Colonic mucosa (tissue), 4 donors: Measurements from ENCODE around the gene SLC39A11. TPM values are rescaled to one million over a fixed set of nuclear protein-coding genes. Genes with fewer than 3 reads are reported as not detected.

ENCODE experiments used
- DNase-seq: peaks from one replicate; pipeline ENCODE4 v3.0.0-alpha.2; 2020
- H3K27ac ChIP-seq: fragments of 200-600 bp; one replicate; pipeline ENCODE4 v1.8.0; 2021
- H3K27me3 ChIP-seq: fragments of 200-600 bp; one replicate; pipeline ENCODE4 v1.8.0; 2021
- H3K36me3 ChIP-seq: fragments of 200-600 bp; one replicate; pipeline ENCODE4 v1.8.0; 2021
- H3K4me1 ChIP-seq: fragments of 200-600 bp; one replicate; pipeline ENCODE4 v1.8.0; 2021; ENCODE audit warnings: mild to moderate bottlenecking
- H3K4me3 ChIP-seq: fragments of 200-600 bp; one replicate; pipeline ENCODE4 v1.8.0; 2021
- H3K9ac ChIP-seq, 2 donors: one replicate each; pipeline ENCODE4 v1.7.0; 2013; ENCODE audit warnings: control low read depth in 2 of 2, low read depth in 2 of 2, low read length in 2 of 2
- H3K9me3 ChIP-seq: fragments of 200-600 bp; one replicate; pipeline ENCODE4 v1.8.0; 2021
- intact Hi-C: fragments of 100-400 bp; cut with DNase I; formaldehyde crosslinking; loops from one replicate; pipeline ENCODE4 v1.14.1; 2022
- total RNA-seq, 2 donors: library from RNA; stranded (reverse); fragmentation: NEBNext Ultra II Directional in 1 of 2; extraction: Animal tissue kit (Norgen Biotek cat#: 25700) in 1 of 2; gene quantifications; one replicate each; pipeline ENCODE4 v1.2.1, GENCODE V29; 2021
- TF ChIP-seq, protein P1 (sequence below): fragments of 200-600 bp; IDR thresholded peaks from one replicate; pipeline ENCODE4 v1.8.0; 2022; ENCODE audit warnings: antibody characterized with exemption, mild to moderate bottlenecking
- donor health status: healthy.
- donor health status: DM: no; HTN: no; CAD: no.
- donor health status: DM: no; HTN: no; CAD: no.

SLC39A11 gene
- total RNA-seq, 2 donors from 2014 or later = 57.7 to 60.0 TPM

GRCh38 chr17:72749119-72749572 lies 343.3 kb downstream of the SLC39A11 start:
- no peaks in the 10 kb centered on the region for H3K9me3 ChIP-seq
- peak; percentile 55 for DNase-seq
- no peaks in the 10 kb centered on the region for H3K27me3 ChIP-seq
- H3K9ac ChIP-seq = no peak overlapping the region
- intact Hi-C loops = no loop called here
- no peak overlapping the region for H3K4me3 ChIP-seq
- H3K36me3 ChIP-seq = no peaks in the 10 kb centered on the region
- TF ChIP-seq, protein P1, sequence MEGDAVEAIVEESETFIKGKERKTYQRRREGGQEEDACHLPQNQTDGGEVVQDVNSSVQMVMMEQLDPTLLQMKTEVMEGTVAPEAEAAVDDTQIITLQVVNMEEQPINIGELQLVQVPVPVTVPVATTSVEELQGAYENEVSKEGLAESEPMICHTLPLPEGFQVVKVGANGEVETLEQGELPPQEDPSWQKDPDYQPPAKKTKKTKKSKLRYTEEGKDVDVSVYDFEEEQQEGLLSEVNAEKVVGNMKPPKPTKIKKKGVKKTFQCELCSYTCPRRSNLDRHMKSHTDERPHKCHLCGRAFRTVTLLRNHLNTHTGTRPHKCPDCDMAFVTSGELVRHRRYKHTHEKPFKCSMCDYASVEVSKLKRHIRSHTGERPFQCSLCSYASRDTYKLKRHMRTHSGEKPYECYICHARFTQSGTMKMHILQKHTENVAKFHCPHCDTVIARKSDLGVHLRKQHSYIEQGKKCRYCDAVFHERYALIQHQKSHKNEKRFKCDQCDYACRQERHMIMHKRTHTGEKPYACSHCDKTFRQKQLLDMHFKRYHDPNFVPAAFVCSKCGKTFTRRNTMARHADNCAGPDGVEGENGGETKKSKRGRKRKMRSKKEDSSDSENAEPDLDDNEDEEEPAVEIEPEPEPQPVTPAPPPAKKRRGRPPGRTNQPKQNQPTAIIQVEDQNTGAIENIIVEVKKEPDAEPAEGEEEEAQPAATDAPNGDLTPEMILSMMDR = no peak
- no peak overlapping the region for H3K27ac ChIP-seq
- no peaks in the 10 kb centered on the region for H3K4me1 ChIP-seq

DNA sequence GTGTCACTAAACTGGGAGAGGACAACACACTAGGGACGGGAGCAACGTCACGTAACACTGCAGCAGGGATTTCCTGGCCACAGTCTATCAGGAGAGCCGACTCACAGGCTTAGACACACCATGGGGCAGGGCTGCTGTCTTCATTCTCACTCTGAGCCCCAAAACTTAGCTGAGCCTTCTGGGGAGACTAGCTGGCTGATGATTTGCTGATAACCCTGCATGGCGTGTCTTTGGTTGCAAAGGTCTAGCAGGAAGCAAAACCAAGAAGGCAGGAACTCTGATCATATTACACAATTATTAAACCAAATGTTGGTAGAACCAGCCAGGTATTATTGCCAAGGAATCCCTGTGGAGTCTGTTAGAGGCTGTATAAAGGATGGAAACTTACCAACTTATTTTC lies 345.0 kb downstream of the SLC39A11 start:
- TF ChIP-seq, protein P1 = no peak
- H3K27me3 ChIP-seq = no peaks in the 10 kb centered on the region
- H3K9me3 ChIP-seq = no peaks in the 10 kb centered on the region
- no peaks in the 10 kb centered on the region for H3K36me3 ChIP-seq
- no peaks in the 10 kb centered on the region for H3K4me1 ChIP-seq
- H3K4me3 ChIP-seq = no peak overlapping the region
- no peak overlapping the region for H3K27ac ChIP-seq
- intact Hi-C loops = no loop called here
- DNase-seq = no peak
- H3K9ac ChIP-seq = no peak overlapping the region

GRCh38 chr17:72745241-72745640 lies 347.2 kb downstream of the SLC39A11 start:
- H3K4me1 ChIP-seq = no peaks in the 10 kb centered on the region
- H3K27ac ChIP-seq = no peak overlapping the region
- H3K9me3 ChIP-seq = no peaks in the 10 kb centered on the region
- no peak for DNase-seq
- H3K9ac ChIP-seq = no peak overlapping the region
- intact Hi-C loops = no loop called here
- H3K27me3 ChIP-seq = no peaks in the 10 kb centered on the region
- no peak overlapping the region for H3K4me3 ChIP-seq
- TF ChIP-seq, protein P1 = no peak
- H3K36me3 ChIP-seq = no peaks in the 10 kb centered on the region

- no peak overlapping the region for H3K9ac ChIP-seq
- no peaks in the 10 kb centered on the region for H3K4me1 ChIP-seq
- no peaks in the 10 kb centered on the region for H3K9me3 ChIP-seq
- intact Hi-C loops = no loop called here
- H3K36me3 ChIP-seq = no peaks in the 10 kb centered on the region
- TF ChIP-seq, protein P1 = no peak
- H3K4me3 ChIP-seq = no peak overlapping the region
- H3K27ac ChIP-seq = no peak overlapping the region
- DNase-seq = no peak
- H3K27me3 ChIP-seq = no peaks in the 10 kb centered on the region
These were observed 349.4 kb downstream of the SLC39A11 start for GRCh38 chr17:72743037-72743467.

DNA sequence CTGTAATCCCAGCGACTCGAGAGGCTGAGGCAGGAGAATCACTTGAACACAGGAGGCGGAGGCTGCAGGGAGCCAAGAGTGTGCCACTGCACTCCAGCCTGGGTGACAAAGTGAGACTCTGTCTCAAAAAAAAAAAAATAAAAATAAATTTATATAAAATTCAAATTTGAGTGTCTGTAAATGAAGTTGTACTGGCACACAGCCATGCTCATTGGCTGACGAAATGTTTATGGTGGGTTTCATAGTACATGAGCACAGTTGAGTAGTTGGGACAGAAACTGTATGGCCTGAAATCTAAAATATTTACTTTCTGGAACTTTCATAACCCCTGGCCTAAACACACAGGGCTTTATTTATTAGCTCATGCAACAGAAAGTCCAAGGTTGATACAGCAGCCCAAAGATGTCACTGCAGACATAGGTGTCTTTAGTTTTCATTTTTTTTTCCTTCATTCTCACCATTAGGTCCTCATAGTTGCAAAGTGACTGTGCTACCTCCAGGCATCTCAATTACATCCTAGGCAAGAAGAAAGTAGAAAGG lies 355.3 kb downstream of the SLC39A11 start:
- TF ChIP-seq, protein P1 = no peak
- Histone ChIP-seq H3K27ac (no peak overlapping the region), H3K9me3 (no peaks in the 10 kb centered on the region), H3K4me3 (no peak overlapping the region), H3K4me1 (no peaks in the 10 kb centered on the region), H3K36me3 (no peaks in the 10 kb centered on the region), H3K27me3 (no peaks in the 10 kb centered on the region), H3K9ac (no peak overlapping the region)
- DNase-seq = no peak
- intact Hi-C loops = no loop called here
